ENCODE results near the gene MRRF.

MRRF gene

GRCh38 chr9:122350577-122351355 lies 86.1 kb downstream of the MRRF start:
- Histone ChIP-seq H3K27me3 (ENCODE audit: insufficient read depth, poor library complexity, severe bottlenecking) (no peaks in the 10 kb centered on the region), H3K4me1 (ENCODE audit: insufficient read depth, poor library complexity, severe bottlenecking) (peaks cover 3% of the 10 kb centered on the region), H3K9me3 (ENCODE audit: severe bottlenecking) (no peaks in the 10 kb centered on the region), H3K4me3 (ENCODE audit: severe bottlenecking) (no peak overlapping the region), H3K36me3 (ENCODE audit: low read depth) (no peaks in the 10 kb centered on the region), H3K27ac (ENCODE audit: poor library complexity, severe bottlenecking) (no peak overlapping the region)
- ATAC-seq (ENCODE audit: low read depth) (peak; percentile 94), DNase-seq (ENCODE audit: low spot score) (no peak)
- peak; percentile 86 for TF ChIP-seq CTCF (IDR thresholded peaks at IDR 0.05; ENCODE audit: poor library complexity, severe bottlenecking)

GRCh38 chr9:122354536-122355199 lies 90.0 kb downstream of the MRRF start:
- no peak for ATAC-seq (ENCODE audit: low read depth)
- peaks cover 2% of the 10 kb centered on the region for H3K4me1 ChIP-seq (ENCODE audit: insufficient read depth, poor library complexity, severe bottlenecking)
- H3K27ac ChIP-seq (ENCODE audit: poor library complexity, severe bottlenecking), result no peak overlapping the region
- no peak overlapping the region for H3K4me3 ChIP-seq (ENCODE audit: severe bottlenecking)
- H3K36me3 ChIP-seq (ENCODE audit: low read depth), result no peaks in the 10 kb centered on the region
- TF ChIP-seq CTCF (IDR thresholded peaks at IDR 0.05; ENCODE audit: poor library complexity, severe bottlenecking), result no peak
- no peak for DNase-seq (ENCODE audit: low spot score)
- no peaks in the 10 kb centered on the region for H3K9me3 ChIP-seq (ENCODE audit: severe bottlenecking)
- H3K27me3 ChIP-seq (ENCODE audit: insufficient read depth, poor library complexity, severe bottlenecking), result no peaks in the 10 kb centered on the region

GRCh38 chr9:122355336-122355875 lies 90.7 kb downstream of the MRRF start:
- peaks cover 10% of the 10 kb centered on the region for H3K4me1 ChIP-seq (ENCODE audit: insufficient read depth, poor library complexity, severe bottlenecking)
- DNase-seq (ENCODE audit: low spot score) (no peak), ATAC-seq (ENCODE audit: low read depth) (no peak)
- TF ChIP-seq CTCF (IDR thresholded peaks at IDR 0.05; ENCODE audit: poor library complexity, severe bottlenecking), result no peak
- H3K36me3 ChIP-seq (ENCODE audit: low read depth), result no peaks in the 10 kb centered on the region
- no peaks in the 10 kb centered on the region for H3K9me3 ChIP-seq (ENCODE audit: severe bottlenecking)
- no peaks in the 10 kb centered on the region for H3K27me3 ChIP-seq (ENCODE audit: insufficient read depth, poor library complexity, severe bottlenecking)
- H3K27ac ChIP-seq (ENCODE audit: poor library complexity, severe bottlenecking), result no peak overlapping the region
- H3K4me3 ChIP-seq (ENCODE audit: severe bottlenecking), result no peak overlapping the region

GRCh38 chr9:122356627-122357026 lies 91.9 kb downstream of the MRRF start:
- ATAC-seq (ENCODE audit: low read depth), result no peak
- H3K27ac ChIP-seq (ENCODE audit: poor library complexity, severe bottlenecking), result no peak overlapping the region
- H3K27me3 ChIP-seq (ENCODE audit: insufficient read depth, poor library complexity, severe bottlenecking), result no peaks in the 10 kb centered on the region
- TF ChIP-seq CTCF (IDR thresholded peaks at IDR 0.05; ENCODE audit: poor library complexity, severe bottlenecking), result no peak
- no peaks in the 10 kb centered on the region for H3K36me3 ChIP-seq (ENCODE audit: low read depth)
- no peaks in the 10 kb centered on the region for H3K9me3 ChIP-seq (ENCODE audit: severe bottlenecking)
- H3K4me1 ChIP-seq (ENCODE audit: insufficient read depth, poor library complexity, severe bottlenecking), result peaks cover 14% of the 10 kb centered on the region
- H3K4me3 ChIP-seq (ENCODE audit: severe bottlenecking), result no peak overlapping the region
- no peak for DNase-seq (ENCODE audit: low spot score)

All from RWPE2 (cell line).